ENCODE results near the gene TRAPPC2L. TPM values are rescaled to one million over a fixed set of nuclear protein-coding genes. Genes with fewer than 3 reads are reported as not detected.
"Not testable (repeated sequence)": the region's sequence is repeated elsewhere in the genome, so short reads cannot be mapped to it uniquely, and the experiment has no call there.

TRAPPC2L gene
- total RNA-seq, 1 donor from 2014 or later, result 22.5 TPM

DNA sequence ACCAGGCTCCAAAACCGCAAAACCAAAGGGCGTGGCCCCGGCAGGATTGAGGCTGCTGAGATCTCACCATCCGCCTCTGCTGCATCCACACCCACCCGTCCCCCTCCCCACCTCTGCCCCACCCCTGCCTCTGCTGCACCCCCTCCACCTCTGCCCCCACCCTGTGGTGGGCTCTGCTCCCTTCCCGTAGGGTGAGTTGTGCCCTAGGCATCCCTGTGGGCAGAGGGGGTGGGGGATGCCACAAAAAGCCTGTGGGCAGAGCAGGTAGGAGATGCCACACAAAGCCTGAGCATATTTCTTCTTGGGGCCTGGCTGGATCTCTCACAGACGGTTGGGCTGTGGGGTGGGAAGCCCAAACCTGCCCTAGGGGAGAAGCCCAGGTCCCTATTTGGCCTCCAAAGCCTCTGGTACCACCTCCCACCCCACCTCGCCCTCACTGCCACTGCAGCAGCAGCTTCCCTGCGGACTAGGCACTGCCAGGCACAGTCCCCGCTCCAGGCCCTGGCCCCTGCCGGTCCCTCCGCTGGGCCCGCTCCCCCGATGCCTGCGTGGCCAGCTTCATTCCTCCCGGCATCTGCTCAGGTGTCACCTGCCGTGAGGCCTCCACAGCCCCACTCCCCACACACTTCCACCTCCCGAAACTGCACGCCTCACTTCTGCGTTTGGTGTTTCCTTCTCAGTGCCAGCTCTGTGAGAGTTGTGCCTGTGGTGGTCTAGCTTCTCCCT is 20.8 kb downstream of the TRAPPC2L start:
- no peak for DNase-seq (ENCODE audit: low read depth)

- no peak for DNase-seq (ENCODE audit: low read depth)
These were observed 21.4 kb downstream of the TRAPPC2L start for GRCh38 chr16:88878356-88878755.

GRCh38 chr16:88878967-88879787 is 22.2 kb downstream of the TRAPPC2L start:
- no peak for DNase-seq (ENCODE audit: low read depth)

DNA sequence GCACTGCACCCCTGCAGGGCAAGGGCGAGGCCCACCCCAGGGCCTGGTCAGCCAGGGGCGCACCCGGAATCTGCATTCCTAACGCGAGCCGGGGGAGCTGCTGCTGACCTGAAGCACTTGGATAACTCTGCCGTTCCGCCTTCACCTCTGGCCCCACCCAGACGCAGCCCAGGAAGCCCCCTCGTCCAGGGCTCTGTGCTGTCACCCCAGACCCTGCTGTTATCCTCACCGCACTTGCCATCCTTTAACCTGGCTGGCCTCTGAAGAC is 22.8 kb downstream of the TRAPPC2L start:
- no peak for DNase-seq (ENCODE audit: low read depth)

DNA sequence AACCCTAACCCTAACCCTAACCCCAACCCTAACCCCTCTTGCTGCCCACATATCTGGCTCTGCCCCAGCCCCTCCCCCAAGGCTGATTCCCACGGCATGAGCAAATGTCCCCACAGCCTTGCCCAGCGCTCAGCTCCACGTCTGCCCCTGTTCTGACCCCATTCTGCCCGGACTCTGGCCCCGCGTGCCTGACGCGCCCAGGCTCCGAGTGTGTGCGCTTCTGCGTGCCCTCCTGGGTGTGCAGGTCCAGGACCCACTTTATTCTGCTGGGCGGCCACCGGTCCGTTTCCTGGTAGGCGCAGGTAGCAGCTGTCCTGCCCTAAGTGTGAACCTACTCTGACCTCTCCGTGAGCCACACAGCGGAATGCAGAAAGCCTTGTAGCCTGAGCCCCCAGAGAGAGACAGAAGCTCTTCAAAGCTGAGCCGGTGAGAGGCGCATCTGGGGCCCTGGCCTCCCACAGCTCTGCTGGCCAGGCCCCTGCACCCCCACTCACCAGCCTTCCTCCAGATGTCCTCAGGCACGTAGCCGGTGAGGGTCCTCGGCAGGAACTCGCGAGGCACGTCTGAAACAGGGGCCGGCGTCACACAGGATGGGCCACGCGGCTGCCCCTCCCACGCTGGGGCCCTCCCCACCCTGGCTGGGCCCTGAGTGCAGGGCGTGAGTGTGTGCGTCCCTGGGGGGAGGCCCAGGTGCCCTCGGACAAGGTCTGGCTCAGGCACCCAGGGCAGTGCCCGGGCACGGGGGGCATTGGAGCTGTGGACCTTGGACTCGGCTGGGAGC is 23.5 kb downstream of the TRAPPC2L start:
- no peak for DNase-seq (ENCODE audit: low read depth)

DNA sequence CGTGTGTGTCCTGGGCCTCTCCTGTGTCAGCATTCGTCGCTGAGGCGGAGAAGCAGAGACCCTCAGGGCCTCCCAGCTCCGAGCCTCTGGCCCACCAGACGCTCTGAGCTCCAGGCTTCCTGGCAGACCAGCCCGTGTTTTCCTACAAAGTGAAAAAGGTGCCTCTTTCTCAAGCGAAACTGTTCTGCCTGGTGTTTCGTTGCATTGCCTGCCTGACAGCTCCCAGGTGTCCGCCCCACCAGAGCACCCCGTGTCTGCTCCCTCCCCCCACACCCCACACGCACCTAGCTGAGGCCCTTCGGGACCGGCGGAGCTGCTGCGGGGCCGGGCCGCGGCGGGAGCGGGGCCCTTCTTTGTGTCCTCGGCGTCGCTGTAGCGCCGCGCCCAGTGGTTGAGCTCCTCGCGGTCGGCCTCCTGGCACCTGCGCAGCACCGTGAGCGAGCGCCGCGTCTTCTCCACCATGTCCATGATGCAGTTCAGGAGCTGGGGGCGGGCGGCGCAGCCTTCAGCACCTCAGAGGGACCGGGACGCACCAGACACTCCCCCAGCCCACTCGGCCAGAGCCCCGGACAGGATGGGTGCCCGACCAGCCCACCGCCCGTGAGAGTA is 24.2 kb downstream of the TRAPPC2L start:
- DNase-seq (ENCODE audit: low read depth), result no peak

GRCh38 chr16:88881675-88882357 is 24.9 kb downstream of the TRAPPC2L start:
- DNase-seq (ENCODE audit: low read depth), result no peak

DNA sequence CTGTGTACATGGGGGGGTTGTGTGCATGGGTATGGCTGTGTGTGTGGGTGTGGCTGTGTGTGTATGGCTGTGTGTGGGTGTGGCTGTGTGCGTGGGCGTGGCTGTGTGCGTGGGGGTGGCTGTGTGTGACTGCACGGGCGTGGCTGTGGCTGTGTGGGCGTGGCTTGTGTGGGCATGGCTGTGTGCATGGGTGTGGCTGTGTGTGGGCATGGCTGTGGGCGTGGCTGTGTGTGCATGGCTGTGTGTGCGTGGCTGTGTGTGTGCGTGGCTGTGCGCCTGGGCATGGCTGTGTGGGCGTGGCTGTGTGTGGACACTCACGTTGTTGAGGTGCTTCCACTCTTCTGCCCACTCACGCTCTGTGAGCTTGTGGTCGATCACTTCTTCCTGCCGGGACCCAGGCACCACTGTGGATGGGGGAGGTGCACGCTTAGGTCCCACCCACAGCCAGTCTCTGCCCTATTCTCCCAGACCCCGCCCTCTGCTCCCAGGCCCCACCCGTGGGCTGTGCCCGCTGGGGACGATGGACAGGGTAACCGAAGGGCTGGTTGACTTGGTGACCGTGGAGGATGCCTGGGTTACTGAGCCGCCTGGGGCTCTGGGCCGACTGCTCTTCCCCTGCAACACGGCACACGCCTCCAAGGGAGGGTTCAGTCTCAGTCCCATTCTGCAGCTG is 25.6 kb downstream of the TRAPPC2L start:
- no peak for DNase-seq (ENCODE audit: low read depth)

GRCh38 chr16:88883117-88883895 is 26.4 kb downstream of the TRAPPC2L start:
- DNase-seq (ENCODE audit: low read depth), result no peak

DNA sequence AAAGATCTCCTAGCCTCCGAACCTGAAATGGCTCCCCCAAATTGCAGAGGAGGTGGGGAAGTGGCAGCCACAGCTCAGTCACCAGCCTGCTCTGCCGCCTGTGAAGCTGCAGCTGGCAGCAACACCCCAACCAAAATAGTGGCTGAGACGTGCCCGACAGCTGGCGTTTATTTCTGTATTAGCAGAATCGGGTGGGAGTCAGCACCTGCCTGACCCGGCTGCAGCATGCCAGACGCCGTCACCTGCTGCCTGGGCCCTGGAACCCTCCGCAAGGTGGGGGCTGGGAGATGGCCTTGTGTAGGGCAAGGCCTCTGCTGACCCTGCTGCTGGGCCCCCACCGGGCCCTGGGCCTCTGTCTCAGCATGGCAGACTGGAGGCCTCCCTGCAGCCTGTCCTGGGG is 27.0 kb downstream of the TRAPPC2L start:
- DNase-seq (ENCODE audit: low read depth), result no peak

GRCh38 chr16:88884569-88885271 is 27.8 kb downstream of the TRAPPC2L start:
- no peak for DNase-seq (ENCODE audit: low read depth)

GRCh38 chr16:88885693-88886280 is 28.9 kb downstream of the TRAPPC2L start:
- DNase-seq (ENCODE audit: low read depth), result no peak

- DNase-seq (ENCODE audit: low read depth), result no peak
These were observed 29.5 kb downstream of the TRAPPC2L start for GRCh38 chr16:88886420-88886844.

- no peak for DNase-seq (ENCODE audit: low read depth)
These were observed 30.1 kb downstream of the TRAPPC2L start for GRCh38 chr16:88886845-88887521.

DNA sequence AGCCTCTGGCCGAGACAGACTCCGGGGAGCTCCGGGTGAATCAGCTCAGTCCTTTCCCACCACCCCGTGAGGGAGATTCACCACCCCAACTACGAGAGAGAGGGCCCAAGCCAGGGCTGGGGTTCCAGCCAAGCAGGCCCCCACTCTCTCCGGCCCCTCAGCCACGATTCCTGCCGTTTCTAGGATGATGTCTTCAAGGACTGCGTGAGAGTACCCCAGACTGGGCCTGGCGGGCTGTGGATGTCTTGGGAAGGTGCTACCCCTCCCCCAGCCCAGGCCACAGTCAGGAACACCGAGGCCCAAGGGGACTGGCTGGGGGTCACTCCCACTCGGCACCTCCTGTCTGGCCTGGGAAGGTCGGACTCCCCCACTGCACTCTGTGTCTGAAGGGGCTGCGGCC is 31.1 kb downstream of the TRAPPC2L start:
- no peak for DNase-seq (ENCODE audit: low read depth)

DNA sequence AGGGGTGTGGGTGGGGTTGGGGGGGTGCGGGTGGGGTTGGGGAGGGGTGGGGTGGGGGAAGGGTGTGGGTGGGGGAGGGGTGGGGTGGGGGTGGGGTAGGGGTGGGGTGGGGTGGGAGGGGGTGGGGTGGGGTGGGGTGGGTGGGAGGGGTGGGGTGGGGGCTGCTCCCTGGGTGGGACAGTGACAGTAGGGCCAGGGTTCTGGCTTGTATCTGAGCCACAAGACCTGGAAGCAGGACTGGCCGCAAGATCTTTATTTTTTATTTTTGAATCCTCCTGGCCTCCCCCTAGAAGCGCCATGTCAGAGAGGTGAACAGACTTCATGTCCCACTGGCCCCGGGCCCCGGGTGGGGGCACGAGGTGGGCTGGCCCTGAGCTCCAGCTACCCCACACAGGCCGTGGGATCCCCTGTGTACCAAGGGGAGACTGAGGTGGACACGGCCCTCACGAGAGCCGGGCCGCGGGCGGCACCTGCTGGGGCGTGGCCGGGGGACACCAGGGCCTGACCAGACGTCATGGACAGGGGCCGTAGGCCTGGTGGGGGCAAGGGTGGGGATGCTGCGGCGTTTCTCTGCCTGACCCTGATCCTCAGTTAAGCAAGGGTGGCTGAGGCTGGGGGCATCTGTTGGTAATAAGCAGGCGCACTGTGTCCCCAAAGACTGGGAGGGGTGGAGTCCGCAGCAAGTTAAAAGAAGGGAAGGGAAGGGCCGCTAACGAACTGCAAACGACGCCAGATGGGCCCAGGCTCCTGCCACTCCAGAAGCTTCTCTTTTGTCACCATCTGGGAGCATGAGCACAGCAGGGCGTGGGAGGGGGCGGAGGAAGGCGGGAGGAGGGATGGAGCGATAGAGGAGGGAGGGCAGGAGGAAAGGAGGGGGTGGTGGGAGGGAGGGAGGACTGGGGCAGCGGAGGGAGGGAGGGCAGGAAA is 31.8 kb downstream of the TRAPPC2L start:
- DNase-seq (ENCODE audit: low read depth), result no peak

DNA sequence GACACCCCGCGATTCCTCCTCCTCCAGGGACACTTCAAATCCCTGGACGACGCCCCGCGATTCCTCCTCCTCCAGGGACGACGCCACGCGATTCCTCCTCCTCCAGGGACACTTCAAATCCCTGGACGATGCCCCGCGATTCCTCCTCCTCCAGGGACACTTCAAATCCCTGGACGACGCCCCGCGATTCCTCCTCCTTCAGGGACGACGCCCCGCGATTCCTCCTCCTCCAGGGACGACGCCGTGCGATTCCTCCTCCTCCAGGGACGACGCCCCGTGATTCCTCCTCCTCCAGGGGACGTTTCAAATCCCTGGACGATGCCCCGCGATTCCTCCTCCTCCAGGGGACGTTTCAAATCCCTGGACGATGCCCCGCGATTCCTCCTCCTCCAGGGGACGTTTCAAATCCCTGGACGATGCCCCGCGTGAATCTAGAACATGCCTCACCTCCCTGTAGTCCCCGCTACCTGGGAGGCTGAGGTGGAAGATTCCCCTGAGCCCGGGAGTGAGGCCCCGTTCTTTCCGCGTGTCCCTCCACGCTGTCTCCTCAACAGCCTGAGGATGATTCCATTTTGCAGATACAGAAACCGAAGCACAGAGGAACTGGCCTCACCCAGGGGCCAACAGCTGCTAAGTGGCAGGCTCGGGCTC is 32.9 kb downstream of the TRAPPC2L start:
- DNase-seq (ENCODE audit: low read depth), result not testable (repeated sequence)
